GM20431 (cell line): ENCODE results near the gene RAB24.
"Not testable (repeated sequence)": the region's sequence is repeated elsewhere in the genome, so short reads cannot be mapped to it uniquely, and the experiment has no call there.

ENCODE experiments used
- in situ Hi-C: fragments of 300-500 bp; cut with MseI, MboI; formaldehyde crosslinking; loops from one replicate; pipeline ENCODE4 v1.15.0; 2020; ENCODE audit warnings: low sequenced_read_pairs; ENCODE audit not compliant: unreplicated experiment

RAB24 gene

DNA sequence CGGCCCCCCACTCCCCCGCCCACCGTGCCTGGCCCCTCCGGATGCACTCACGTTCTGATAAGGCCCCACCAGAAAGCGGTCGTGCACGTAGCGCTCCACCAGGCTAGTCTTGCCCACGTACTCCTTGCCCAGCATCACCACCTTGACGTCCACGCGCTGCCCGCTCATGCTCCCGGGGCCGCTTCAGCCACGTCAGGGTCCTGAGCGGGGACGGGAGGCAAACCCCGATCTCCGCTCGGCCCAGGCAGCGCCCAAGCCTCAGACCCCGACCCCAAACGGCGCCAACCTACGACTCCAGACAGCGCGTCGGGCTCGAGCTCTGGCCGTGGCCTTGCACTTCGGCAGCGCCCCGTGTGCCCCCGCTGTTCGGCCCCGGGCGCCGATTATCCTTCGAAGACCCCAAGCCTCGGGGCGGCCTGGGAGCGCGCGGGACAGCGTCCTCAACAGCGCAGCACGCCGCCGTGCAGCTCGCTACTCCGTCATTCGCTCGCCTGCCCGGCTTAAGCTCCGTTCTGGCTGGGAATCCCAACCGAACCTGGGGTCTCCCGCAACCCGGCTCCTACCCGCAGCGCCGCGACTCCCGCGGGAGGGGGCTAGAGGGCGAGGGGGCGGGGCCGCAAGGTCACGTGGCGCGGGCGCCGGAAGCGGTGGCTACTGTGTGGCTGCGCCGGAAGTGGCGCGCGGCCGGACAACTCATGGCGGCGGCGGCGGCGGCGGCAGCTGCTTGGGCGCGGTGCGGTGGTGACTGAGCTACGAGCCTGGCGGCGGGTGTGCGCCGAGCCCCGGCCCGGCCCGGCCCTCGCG, at the start of gene RAB24, which contains the start of gene PRELID1:
RAB24 (minus strand) TSS at position 599 of the 804 bp plus-strand sequence; CDS start at position 168, 431 bp downstream.
PRELID1 (plus strand) TSS at position 679 of the 804 bp plus-strand sequence. CDS start 187 bp downstream, outside the sequence.
- in situ Hi-C loops = no loop called here

DNA sequence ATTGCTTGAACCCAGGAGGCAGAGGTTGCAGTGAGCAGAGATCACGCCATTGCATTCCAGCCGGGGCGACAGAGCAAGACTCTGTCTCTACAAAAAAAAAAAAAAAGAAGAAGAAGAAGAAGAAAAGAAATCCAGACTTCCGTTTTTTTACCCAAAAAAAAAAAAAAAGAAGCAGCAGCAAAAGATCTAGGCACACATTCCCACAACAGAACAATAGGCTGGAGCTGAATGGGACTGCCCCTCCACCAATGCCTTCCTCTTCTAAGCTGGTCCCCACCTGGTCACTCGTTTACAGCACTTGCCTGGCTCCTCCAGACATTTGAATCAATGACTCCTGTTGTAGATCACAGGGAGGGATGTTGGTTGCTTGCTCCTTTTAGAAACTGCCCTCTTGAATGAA, 49.6 kb upstream of the RAB24 start:
- in situ Hi-C loops = no loop called here

DNA sequence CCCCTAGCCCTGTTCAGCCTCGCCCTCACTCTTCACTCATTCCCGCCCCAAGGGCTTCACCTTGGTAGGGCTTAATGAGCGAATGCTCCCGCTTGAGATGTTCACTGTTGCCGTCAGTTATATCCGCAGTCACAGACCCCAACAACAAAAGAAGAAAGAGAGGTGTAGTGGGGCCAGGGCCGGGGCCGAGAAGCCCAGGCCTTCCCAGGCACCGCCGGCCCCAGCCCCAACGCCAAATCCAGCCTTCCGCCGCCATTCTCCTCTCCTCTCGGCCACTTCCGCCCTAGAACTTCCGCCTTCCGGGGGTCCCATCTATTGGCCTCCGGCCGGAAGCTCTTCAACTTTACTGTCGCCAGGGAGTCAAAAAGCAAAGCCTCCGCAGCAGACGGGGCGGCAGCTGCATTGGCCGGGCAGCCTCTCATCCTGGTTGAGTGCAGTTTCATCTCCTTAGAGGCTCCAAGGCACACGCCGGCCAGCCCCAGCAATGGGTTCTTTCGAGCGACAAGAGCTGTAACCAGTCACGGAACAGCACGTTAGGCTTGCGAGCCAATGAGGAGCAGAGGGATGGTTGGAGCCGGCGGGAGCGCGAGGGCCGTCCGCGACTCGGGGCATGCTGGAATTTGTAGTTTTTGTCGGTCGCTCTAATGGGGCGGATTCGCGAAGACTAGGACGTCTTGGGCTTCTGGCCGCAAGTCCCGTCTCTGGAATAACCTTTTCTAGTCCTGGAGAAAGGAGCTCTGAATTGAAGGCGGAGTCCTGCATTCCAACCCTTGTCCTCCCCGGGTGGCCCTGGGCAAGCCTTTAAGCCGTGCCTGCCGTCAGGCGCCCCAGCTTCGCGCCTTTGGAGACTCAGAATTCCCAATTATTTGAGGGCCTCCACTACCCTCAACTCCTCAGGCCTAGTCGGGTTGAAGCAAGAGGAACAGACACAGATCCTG, 48.1 kb upstream of the RAB24 start, which contains the start of gene LMAN2:
LMAN2 (minus strand) TSS at position 277 of the 938 bp plus-strand sequence; CDS start at position 256, 21 bp downstream.
- in situ Hi-C loops = no loop called here

DNA sequence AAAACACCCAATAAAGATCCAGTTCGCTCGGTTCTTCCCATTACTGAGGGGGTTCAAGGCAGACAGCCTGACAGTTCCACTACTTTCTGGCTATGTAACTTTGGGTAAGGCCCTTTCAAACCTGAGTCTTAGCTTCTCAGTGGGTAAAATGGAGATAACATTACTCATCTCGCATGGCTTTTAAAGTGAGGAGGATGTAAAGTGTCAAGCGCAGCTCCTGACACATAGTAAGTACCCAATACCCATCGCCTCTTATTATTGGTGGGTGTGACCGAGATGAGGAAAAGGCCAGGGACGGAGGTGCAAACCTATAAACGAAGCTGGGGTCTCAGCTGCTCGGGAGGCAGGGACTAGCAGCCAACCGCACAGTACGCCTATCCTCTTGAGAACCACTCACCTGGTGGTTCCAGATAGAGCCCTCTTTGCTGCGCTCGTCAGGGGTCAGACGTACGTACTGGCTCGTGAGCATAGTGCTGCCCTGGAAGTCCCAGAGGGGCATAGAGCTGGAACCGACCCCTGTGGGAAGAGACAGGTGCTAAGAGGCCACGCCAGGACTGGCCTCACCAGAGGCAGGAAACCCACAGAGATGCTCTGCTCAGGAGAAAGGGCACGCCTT, 47.4 kb upstream of the RAB24 start:
- in situ Hi-C loops = no loop called here

DNA sequence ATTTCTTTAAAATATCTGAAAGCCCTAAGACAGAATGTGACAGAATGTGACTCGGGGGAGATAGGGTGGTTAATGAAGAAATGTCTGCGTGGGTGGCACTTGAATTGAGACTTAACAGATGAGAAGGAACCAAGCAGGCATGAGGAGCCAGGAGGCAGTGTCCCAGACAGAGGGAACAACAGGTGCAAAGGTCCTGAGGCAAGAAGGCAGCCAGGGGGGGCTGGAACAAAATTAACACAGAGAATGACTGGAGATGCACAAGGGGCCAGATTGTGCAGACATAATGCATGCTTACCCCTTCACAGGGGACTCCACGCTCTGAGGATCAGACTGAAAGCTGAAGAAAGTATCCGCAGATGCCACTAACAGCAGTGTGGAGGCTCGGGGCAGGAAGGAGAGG, 46.2 kb upstream of the RAB24 start:
- in situ Hi-C loops = no loop called here

DNA sequence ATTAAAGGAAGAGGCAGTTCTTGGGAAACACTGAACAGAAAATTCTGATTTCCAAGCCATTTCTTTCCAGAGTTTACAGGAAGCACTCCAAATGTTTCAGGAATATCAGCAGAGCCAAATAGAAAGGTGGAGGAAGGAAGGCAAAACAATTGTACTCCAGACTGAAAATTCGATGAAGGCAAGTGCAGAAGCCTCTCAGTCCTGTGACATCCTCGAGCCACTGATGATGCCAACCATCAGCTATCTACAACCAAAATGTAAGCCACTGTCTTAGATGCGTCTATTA, 45.8 kb upstream of the RAB24 start:
- in situ Hi-C loops = no loop called here

DNA sequence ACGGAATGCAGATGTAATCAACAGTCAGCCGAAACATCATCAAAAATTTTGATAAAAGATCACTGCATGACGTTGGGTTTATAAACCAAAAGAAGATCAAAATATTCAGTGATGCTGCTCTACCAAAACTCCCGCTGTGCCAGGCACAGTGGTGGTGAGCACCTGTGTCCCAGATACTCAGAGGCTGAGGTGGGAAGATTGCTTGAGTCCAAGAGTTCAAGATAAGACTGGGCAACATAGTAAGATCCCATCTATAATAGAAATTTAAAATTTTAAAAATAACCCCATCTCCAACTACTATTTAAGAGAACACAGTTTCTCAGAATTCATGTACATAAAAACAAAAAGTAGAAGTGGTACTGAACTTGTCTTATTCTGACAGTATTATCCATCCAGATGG, 44.2 kb upstream of the RAB24 start:
- in situ Hi-C loops = no loop called here

DNA sequence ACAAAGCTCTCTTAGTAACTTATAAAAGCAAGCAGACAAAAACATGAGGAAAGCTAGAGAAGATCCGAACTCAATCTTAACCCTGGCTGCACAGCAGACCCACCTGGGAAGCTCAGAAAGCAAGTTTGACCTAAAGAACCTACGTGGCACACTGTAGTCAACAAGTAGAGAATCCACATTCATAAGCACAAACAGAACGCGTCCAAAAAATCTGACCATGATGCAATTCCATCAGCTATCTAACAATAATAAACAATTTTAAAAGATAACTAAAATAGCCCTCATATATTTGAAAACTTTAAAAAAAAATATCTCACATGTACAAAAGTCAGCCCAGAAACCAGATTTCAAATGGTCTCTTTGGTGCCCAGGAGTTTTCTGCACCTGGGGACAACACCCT, 43.3 kb upstream of the RAB24 start:
- in situ Hi-C loops = no loop called here

DNA sequence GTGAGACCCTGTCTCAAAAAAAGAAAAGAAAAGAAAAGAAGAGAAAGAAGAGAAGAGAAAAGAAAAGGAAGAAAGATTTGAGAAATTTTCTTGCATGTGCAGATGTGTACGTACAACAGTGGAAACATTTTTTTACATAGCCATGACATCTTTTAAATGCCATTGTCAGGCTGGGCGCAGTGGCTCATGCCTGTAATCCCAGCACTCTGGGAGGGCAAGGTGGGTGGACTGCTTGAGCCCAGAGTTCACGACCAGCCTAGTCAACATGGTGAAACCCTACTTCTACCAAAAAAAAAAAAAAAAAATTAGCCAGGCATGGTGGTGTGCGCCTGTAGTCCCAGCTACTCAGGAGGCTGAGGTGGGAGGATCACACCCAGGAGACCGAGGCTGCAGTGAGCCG, 41.4 kb upstream of the RAB24 start:
- in situ Hi-C loops = no loop called here

DNA sequence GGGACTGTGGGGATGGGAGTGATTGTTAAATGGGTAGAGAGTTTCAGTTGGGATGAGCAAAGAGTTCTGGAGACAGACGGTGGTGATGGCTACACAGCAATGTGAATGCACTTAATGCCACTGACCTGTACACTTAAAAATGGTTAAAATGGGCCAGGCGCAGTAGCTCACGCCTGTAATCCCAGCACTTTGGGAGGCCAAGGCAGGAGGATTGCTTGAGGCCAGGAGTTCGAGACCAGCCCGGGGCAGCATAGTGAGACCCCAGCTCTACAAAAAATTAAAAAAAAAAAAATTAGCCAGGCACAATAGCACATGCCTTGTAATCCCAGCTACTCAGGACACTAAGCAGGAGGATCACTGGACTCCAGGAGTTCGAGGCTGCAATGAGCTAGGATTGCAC, 40.3 kb upstream of the RAB24 start:
- in situ Hi-C loops = no loop called here

DNA sequence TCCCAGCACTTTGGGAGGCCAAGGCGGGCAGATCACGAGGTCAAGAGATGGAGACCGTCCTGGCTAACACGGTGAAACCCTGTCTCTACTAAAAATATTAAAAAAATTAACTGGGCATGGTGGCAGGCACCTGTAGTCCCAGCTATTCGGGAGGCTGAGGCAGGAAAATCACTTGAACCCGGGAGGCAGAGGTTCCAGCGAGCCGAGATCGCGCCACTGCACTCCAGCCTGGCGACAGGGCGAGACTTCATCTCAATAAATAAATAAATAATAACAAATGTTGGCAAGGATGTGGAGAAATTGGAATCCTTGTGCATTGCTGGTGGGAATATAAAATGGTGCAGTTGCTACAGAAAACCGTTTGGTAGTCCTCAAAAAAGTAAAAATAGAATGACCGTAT, 39.5 kb upstream of the RAB24 start:
- in situ Hi-C loops = not testable (repeated sequence)

DNA sequence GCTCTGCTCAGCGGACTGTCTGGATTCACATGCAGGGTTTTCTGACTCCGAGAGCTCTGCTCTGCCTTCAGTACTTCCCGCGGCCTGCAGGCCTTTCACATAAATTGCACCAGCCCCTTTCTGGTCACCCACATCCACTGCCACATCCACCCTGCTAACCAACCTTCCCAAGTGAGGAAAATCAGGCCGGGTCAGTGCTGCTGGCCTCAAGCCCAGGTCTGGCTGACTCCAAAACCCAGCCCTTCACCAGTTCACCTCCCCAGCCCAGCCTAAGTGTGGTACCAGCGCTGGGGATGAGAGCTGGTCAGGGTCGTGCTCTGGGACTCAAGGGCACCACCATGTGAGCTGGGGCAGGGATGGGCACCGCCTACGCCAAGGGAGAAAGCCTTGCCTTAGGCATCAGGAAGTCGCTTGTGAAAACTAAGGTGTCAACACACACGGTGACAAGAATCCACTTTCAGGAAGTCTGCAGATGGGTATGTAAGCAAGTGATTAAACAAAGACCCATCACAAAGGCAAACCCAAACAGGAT, 35.7 kb upstream of the RAB24 start:
- in situ Hi-C loops = no loop called here

DNA sequence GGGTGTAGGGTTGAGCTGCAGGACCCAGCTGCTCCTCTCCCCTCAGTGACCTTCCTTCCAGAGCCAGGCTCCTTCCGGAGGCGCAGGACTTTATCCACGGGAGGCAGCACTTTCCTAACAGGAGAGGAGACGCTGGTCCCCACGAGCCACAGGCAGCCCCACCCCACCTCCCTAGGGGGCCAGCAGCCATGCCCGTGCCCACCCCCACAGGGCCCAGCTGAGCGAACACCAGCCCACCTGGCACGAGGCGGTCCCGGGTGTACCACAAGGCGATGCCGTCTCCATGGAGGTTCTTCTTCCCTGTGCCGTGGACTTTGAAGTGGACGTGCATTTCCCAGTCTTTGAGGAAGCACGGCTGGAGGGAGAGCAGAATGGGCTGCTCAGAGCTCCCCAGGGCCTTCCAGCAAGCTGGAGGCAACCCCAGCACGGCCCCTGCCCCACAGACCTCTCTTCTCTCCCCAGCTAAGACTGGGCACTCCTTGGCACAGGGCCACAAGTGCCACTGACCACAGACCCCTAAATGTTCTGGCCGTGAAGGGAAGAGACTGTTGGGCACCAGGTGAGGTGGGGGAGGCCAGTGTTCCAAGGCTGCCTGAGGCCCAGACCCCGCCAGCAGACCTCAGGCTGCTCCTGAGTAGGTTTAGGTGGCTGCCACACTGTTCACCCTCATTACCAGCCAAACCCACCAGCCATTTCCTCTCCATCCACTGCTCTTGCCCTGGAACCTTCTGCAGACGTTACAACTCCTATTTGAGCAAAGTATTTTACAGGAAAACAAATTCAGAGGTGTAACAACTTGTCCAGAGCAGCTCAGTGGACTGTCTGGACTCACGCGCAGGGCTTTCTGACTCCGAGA, 35.0 kb upstream of the RAB24 start:
- in situ Hi-C loops = no loop called here

DNA sequence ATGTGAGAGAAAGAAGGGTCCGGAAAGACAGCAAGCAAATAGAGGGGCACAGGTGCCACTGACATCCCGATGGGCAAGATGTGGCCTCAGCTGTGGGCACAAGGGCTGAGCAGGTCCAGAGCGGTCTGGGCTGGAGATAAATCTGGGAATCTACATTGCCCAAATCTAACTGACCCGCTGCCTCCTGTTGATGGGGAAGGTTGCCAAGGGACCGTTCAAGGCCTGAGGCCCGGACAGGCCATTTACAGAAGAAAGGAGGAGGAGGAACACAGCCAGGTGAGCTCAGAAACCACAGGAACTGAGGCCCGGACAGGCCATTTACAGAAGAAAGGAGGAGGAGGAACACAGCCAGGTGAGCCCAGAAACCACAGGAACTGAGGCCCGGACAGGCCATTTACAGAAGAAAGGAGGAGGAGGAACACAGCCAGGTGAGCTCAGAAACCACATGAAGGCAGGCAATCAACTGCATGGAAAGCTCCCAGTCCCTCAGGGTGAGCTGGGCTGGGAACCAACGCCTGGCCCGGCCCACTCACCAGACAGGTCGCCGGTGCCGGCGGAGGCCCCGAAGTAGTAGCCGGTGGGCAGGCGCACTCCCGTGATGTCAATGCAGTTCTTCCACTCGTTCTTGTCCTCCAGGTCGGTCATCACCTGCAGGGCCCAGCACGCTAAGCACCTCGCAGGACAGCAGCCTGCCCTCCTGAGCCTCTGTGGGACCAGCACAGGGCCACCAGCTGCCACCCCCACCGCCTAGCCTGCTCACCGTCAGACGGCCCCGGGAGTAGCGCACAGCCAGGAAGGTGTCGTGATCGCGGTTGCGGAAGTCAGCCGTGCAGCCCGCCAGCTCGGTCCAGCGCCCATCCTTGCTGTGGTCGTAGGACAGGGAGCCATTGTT, 33.3 kb upstream of the RAB24 start:
- in situ Hi-C loops = no loop called here

DNA sequence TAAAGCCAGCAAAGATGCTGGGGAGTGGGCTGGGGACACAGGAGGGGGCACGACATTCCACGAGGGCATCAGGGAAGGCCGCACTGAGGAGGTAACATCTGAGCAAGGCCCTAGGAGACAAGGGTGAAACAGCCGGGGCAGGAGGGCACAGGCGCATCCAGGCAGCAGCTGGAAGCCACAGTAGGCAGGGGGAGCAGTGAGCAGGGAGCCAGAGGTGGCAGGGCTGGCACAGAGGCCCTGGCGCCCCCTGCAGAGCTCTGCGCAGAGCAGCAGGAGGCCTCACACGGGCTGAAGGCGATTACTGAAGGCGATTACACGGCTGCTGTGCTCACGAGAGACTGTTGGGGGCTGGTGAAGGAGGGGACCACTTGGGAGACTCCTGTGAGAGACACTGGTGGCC, 32.6 kb upstream of the RAB24 start:
- in situ Hi-C loops = no loop called here

DNA sequence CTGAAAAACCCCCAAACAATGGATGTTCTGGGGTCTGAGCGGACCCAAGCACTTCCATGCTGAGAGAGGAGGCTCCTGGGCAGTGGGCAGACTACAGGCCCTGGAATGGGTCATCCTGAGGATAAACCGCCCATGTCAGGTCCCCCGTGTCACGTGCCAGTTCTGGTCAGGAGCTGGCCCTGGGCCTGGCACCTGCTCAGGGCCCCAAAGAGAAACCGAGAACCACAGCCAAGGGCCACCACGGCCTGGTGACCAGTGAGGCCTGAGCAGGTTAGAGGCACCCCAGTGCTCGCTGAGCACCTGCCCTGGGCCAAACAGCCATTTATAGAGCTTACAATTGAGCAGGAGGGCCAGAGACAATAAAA, 32.2 kb upstream of the RAB24 start:
- in situ Hi-C loops = no loop called here

DNA sequence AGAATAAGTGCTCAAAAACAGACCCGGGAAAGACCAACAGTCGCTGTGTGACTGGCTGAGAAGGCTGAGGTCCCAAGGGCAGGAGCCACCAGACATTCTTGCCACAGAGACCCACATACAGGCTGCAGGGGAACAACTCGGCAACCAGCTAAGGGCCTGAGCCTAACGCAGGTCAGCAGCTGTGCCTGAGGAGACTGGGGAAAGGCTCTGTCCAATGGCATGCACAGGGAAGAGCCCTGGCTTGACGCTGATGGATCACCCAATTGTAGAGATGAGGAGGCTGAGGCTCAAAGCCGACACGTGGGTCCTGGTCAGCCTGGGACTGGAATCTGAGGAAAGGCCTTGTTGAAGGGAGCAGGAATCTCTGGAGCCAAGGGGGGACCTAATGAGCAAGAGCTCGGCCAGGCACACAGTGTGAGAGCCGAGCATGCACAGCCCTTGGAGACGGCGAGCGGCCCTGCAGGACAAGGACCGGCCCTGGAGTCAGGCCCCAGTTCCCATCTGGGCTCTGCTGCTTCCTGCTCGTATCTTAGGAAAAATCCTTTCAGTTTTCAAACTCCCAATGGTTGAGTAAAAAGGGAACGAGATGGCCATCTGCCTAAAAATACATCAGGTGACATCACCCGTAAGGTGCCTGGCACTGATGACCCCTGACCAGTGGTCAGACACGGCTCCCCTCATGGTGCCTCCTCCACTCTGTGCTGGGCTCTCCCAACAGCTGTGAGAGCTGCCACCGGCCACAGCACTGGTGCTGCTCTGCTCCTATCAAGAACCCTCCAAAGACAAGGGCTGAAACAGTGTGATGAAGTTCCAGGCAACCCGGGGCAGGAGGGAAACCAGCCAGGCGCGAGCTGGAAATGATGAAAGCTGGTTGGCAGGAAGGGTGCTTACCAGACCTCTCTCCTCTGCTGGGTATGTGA, 31.5 kb upstream of the RAB24 start:
- in situ Hi-C loops = no loop called here

DNA sequence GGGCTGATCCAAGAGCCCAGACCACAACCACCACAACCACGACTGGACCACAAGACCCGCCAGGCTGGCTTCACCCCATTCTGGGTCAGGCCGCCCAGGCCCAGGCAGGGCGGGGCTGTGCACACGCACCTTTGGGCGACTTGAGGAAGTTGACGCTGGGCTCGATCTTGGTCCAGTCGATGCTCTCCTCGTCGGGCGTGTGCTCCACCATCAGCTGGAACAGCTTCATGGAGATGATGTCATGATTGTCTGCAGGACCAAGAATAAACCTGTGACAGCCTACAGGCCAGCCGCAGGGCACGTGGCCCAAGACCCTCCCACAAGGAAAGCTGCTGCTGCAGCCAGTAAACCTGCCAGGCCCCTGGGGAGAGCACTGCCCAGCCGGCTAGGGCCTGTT, 30.6 kb upstream of the RAB24 start:
- in situ Hi-C loops = no loop called here
